Loucy (cell line): Measurements from ENCODE around the gene PPARA.

Experiments
- CTCF ChIP-seq: fragments of 200-600 bp; sonication (generic); conservative IDR thresholded peaks from 2 replicates; pipeline ENCODE4 v1.5.1; 2014; ENCODE audit warnings: mild to moderate bottlenecking, antibody characterized with exemption, low read length
- EZH2phosphoT487 ChIP-seq: fragments of 200-600 bp; IDR thresholded peaks from 2 replicates; pipeline ENCODE4 v1.6.1; 2018; ENCODE audit warnings: antibody characterized with exemption, mild to moderate bottlenecking, moderate library complexity, borderline replicate concordance

- no peak for TF ChIP-seq CTCF
- TF ChIP-seq EZH2phosphoT487 = no peak
These were observed 109.7 kb downstream of the PPARA start for GRCh38 chr22:46260038-46260437.
